ENCODE data around the gene SYNPO2. TPM values are rescaled to one million over a fixed set of nuclear protein-coding genes. Genes with fewer than 3 reads are reported as not detected.

Gene SYNPO2
- total RNA-seq, 1 experiment from 2014 or later: 0.04 TPM

DNA sequence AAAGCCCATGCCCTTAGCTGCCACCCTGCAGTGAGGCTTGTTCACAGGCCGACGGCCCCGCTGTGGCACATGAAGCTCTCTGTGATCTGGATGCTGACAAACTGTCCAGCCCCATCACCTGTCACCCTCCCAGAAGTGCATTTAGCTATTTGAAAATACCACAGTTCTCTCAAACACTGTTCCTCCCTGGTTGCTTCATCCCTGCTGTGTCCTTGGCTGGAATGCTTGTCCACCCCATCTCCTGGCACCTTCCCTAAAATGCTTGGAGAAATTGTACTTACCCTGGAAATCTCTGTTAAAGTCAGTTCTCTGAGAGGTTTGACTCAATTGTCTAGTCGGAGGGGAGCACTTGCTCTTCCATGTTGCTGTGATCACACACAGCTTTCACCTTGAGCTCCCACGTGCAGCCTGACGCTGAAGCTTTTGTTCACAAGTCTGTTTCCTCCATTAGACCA lies 10.1 kb downstream of the SYNPO2 start:
- H3K9me3 ChIP-seq (ENCODE audit: low read length): no peaks in the 10 kb centered on the region
- no peaks in the 10 kb centered on the region for H3K79me2 ChIP-seq (ENCODE audit: low read length)
- CTCF ChIA-PET: no interaction called here
- TF ChIP-seq EZH2phosphoT487 (IDR thresholded peaks at IDR 0.05; ENCODE audit: borderline replicate concordance, low read length): no peak
- TF ChIP-seq EZH2 (IDR thresholded peaks at IDR 0.05; ENCODE audit: low read length, unreplicated experiment): no peak
- TF ChIP-seq, protein P1, sequence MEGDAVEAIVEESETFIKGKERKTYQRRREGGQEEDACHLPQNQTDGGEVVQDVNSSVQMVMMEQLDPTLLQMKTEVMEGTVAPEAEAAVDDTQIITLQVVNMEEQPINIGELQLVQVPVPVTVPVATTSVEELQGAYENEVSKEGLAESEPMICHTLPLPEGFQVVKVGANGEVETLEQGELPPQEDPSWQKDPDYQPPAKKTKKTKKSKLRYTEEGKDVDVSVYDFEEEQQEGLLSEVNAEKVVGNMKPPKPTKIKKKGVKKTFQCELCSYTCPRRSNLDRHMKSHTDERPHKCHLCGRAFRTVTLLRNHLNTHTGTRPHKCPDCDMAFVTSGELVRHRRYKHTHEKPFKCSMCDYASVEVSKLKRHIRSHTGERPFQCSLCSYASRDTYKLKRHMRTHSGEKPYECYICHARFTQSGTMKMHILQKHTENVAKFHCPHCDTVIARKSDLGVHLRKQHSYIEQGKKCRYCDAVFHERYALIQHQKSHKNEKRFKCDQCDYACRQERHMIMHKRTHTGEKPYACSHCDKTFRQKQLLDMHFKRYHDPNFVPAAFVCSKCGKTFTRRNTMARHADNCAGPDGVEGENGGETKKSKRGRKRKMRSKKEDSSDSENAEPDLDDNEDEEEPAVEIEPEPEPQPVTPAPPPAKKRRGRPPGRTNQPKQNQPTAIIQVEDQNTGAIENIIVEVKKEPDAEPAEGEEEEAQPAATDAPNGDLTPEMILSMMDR (conservative IDR thresholded peaks at IDR 0.05; ENCODE audit: low read depth, low read length): no peak
- no peak overlapping the region for H3K27ac ChIP-seq (ENCODE audit: low read length)
- no peak overlapping the region for H3K9ac ChIP-seq (ENCODE audit: low read length)
- DNase-seq: no peak
- no peaks in the 10 kb centered on the region for H3K36me3 ChIP-seq (ENCODE audit: low read depth, low read length)
- H3K4me3 ChIP-seq (ENCODE audit: low read length): no peak overlapping the region
- H2AFZ ChIP-seq (ENCODE audit: low read length): no peak overlapping the region
- no peaks in the 10 kb centered on the region for H3F3A ChIP-seq (ENCODE audit: low read length, unreplicated experiment)
- ATAC-seq: no peak
- H4K20me1 ChIP-seq (ENCODE audit: low read length): no peaks in the 10 kb centered on the region
- intact Hi-C loops (cut with micrococcal nuclease): no loop called here
- no peaks in the 10 kb centered on the region for H3K4me1 ChIP-seq (ENCODE audit: insufficient read depth, low read length)
- BruUV-seq (replicated peaks): no TSS peak
- no peak overlapping the region for H3K4me2 ChIP-seq (ENCODE audit: low read length)
- POLR2A ChIA-PET (ENCODE audit: unreplicated experiment): no interaction called here
- no peaks in the 10 kb centered on the region for H3K9me2 ChIP-seq (replicated peaks; ENCODE audit: low read length)
- no peaks in the 10 kb centered on the region for H3K27me3 ChIP-seq (ENCODE audit: low read length)

DNA sequence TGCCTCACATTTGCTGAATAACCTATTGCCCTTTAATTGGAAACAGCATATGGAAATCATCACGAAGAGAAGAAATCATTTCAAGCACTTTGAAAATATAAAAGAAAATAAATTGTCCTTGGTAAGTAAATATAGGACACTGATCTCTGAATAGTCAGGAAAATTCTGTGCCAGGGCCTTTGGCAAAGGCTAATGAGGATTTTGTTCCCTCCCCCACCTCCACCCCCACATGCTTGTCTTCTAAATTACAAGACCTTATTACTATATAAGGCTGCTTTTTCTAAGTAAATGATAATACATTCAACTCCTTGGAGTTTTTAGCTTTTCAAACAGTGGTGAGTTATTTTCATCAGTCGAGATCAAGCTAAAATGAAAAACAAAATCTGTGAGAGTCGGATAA lies 15.8 kb downstream of the SYNPO2 start:
- ATAC-seq (no peak), DNase-seq (no peak)
- Histone ChIP-seq H3K27ac (ENCODE audit: low read length) (no peak overlapping the region), H3F3A (ENCODE audit: low read length, unreplicated experiment) (no peaks in the 10 kb centered on the region), H3K36me3 (ENCODE audit: low read depth, low read length) (no peaks in the 10 kb centered on the region), H3K9ac (ENCODE audit: low read length) (no peak overlapping the region), H4K20me1 (ENCODE audit: low read length) (no peaks in the 10 kb centered on the region), H3K4me1 (ENCODE audit: insufficient read depth, low read length) (no peaks in the 10 kb centered on the region), H3K4me2 (ENCODE audit: low read length) (no peak overlapping the region), H2AFZ (ENCODE audit: low read length) (no peak overlapping the region), H3K9me3 (ENCODE audit: low read length) (no peaks in the 10 kb centered on the region), H3K4me3 (ENCODE audit: low read length) (no peak overlapping the region), H3K9me2 (replicated peaks; ENCODE audit: low read length) (no peaks in the 10 kb centered on the region), H3K79me2 (ENCODE audit: low read length) (no peaks in the 10 kb centered on the region), H3K27me3 (ENCODE audit: low read length) (no peaks in the 10 kb centered on the region)
- ChIA-PET CTCF (no interaction called here), POLR2A (ENCODE audit: unreplicated experiment) (no interaction called here)
- intact Hi-C loops (cut with micrococcal nuclease): no loop called here
- TF ChIP-seq EZH2 (IDR thresholded peaks at IDR 0.05; ENCODE audit: low read length, unreplicated experiment) (no peak), EZH2phosphoT487 (IDR thresholded peaks at IDR 0.05; ENCODE audit: borderline replicate concordance, low read length) (no peak)
- TF ChIP-seq, protein P1 (conservative IDR thresholded peaks at IDR 0.05; ENCODE audit: low read depth, low read length): no peak
- no TSS peak for BruUV-seq (replicated peaks)

DNA sequence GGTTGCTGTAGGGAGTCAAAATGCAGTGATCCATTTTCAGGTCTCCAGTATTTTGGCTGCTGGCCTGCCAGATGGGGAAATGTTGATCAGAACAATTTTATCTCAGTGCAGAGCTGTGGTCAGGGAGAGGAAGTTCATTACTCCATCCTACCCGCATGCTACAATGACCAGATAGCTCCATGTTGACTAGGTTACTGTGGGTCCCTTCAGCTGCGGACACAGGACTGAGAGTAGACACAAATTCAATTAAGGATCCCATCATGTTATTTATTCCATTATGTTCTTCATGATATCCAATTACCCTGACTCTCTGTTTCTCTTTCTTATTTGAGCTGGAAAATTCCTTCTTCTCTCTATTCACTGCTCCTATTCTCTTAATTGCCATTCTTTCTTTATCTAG lies 16.3 kb downstream of the SYNPO2 start:
- ChIA-PET POLR2A (ENCODE audit: unreplicated experiment) (no interaction called here), CTCF (no interaction called here)
- Histone ChIP-seq H3K9me2 (replicated peaks; ENCODE audit: low read length) (no peaks in the 10 kb centered on the region), H3K79me2 (ENCODE audit: low read length) (no peaks in the 10 kb centered on the region), H3K27ac (ENCODE audit: low read length) (no peak overlapping the region), H3K4me2 (ENCODE audit: low read length) (no peak overlapping the region), H2AFZ (ENCODE audit: low read length) (no peak overlapping the region), H3K27me3 (ENCODE audit: low read length) (no peaks in the 10 kb centered on the region), H3K4me1 (ENCODE audit: insufficient read depth, low read length) (no peaks in the 10 kb centered on the region), H4K20me1 (ENCODE audit: low read length) (no peaks in the 10 kb centered on the region), H3K9ac (ENCODE audit: low read length) (no peak overlapping the region), H3F3A (ENCODE audit: low read length, unreplicated experiment) (no peaks in the 10 kb centered on the region), H3K36me3 (ENCODE audit: low read depth, low read length) (no peaks in the 10 kb centered on the region), H3K4me3 (ENCODE audit: low read length) (no peak overlapping the region), H3K9me3 (ENCODE audit: low read length) (no peaks in the 10 kb centered on the region)
- intact Hi-C loops (cut with micrococcal nuclease): no loop called here
- ATAC-seq (no peak), DNase-seq (no peak)
- TF ChIP-seq EZH2phosphoT487 (IDR thresholded peaks at IDR 0.05; ENCODE audit: borderline replicate concordance, low read length): no peak
- no peak for TF ChIP-seq EZH2 (IDR thresholded peaks at IDR 0.05; ENCODE audit: low read length, unreplicated experiment)
- TF ChIP-seq, protein P1 (conservative IDR thresholded peaks at IDR 0.05; ENCODE audit: low read depth, low read length): no peak
- BruUV-seq (replicated peaks): no TSS peak
